Suprapubic skin (tissue), 4 donors: ENCODE data around the gene RCAN2. TPM values are rescaled to one million over a fixed set of nuclear protein-coding genes. Genes with fewer than 3 reads are reported as not detected.

Experiments used
- DNase-seq, 2 donors: peaks; one replicate each; pipeline ENCODE4 v3.0.0-alpha.2; 2019; ENCODE audit warnings: low spot score in 2 of 2
- H3K27ac ChIP-seq: fragments of 200-600 bp; sonication (generic); one replicate; pipeline ENCODE4 v1.5.1; 2019
- H3K27me3 ChIP-seq: fragments of 200-600 bp; sonication (generic); one replicate; pipeline ENCODE4 v1.5.1; 2019
- H3K36me3 ChIP-seq: fragments of 200-600 bp; sonication (generic); one replicate; pipeline ENCODE4 v1.5.1; 2019
- H3K4me1 ChIP-seq: fragments of 200-600 bp; sonication (generic); one replicate; pipeline ENCODE4 v1.5.1; 2019
- H3K4me3 ChIP-seq: fragments of 200-600 bp; sonication (generic); one replicate; pipeline ENCODE4 v1.5.1; 2019; ENCODE audit warnings: mild to moderate bottlenecking
- H3K9me3 ChIP-seq: fragments of 200-600 bp; sonication (generic); one replicate; pipeline ENCODE4 v1.5.1; 2019
- CTCF ChIP-seq, 2 donors: fragments of 200-600 bp in 1 of 2; fragments of 450-650 bp in 1 of 2; sonication (generic) in 1 of 2; IDR thresholded peaks; one replicate each; pipeline ENCODE4 v1.5.1; 2016 to 2019; ENCODE audit warnings: antibody characterized with exemption in 2 of 2, mild to moderate bottlenecking in 1 of 2, moderate library complexity in 1 of 2
- EP300 ChIP-seq: sonication (generic); formaldehyde crosslinking; IDR thresholded peaks from one replicate; pipeline ENCODE4 v1.6.1; 2017; ENCODE audit warnings: antibody characterized with exemption
- POLR2A ChIP-seq, 2 donors: fragments of 450-650 bp; IDR thresholded peaks; one replicate each; pipeline ENCODE4 v1.6.1; 2017; ENCODE audit warnings: antibody characterized with exemption in 2 of 2, mild to moderate bottlenecking in 2 of 2, moderate library complexity in 2 of 2
- POLR2AphosphoS5 ChIP-seq, 3 donors: sonication (generic); formaldehyde crosslinking; IDR thresholded peaks; one replicate each; pipeline ENCODE4 v1.6.1; 2017; ENCODE audit warnings: antibody characterized with exemption in 3 of 3
- WGBS: methylation state at CpG from one replicate; pipeline ENCODE4 v1.1.5; 2018; 5-methylcytosine and 5-hydroxymethylcytosine counted together
- total RNA-seq, 4 donors: library from RNA; depleted of rRNA; stranded (reverse); fragments of >200 nt; gene quantifications; one replicate each; pipeline ENCODE4 v1.1.0, GENCODE V29; 2016

Gene RCAN2
- total RNA-seq, 4 donors from 2014 or later = 6.7 to 15.3 (median 13.8) TPM

GRCh38 chr6:46215777-46216176, 275.5 kb downstream of the RCAN2 start:
- DNase-seq = no peak
- no peaks in the 10 kb centered on the region for H3K27me3 ChIP-seq
- H3K36me3 ChIP-seq = no peaks in the 10 kb centered on the region
- peaks cover 19% of the 10 kb centered on the region for H3K4me1 ChIP-seq
- TF ChIP-seq POLR2A (IDR thresholded peaks at IDR 0.05) = no peak
- H3K4me3 ChIP-seq = no peak overlapping the region
- WGBS = 79% methylated on average over 4 of the region's 4 CpGs
- H3K27ac ChIP-seq = no peak overlapping the region
- no peaks in the 10 kb centered on the region for H3K9me3 ChIP-seq

- no peak overlapping the region for H3K27ac ChIP-seq
- DNase-seq = no peak
- TF ChIP-seq EP300 = no peak
- no peak for TF ChIP-seq POLR2A (IDR thresholded peaks at IDR 0.05)
- no peak for TF ChIP-seq CTCF (IDR thresholded peaks at IDR 0.05)
- no peak for TF ChIP-seq POLR2AphosphoS5 (IDR thresholded peaks at IDR 0.05)
- peaks cover 19% of the 10 kb centered on the region for H3K4me1 ChIP-seq
- no peak overlapping the region for H3K4me3 ChIP-seq
- H3K9me3 ChIP-seq = no peaks in the 10 kb centered on the region
- H3K27me3 ChIP-seq = no peaks in the 10 kb centered on the region
- H3K36me3 ChIP-seq = no peaks in the 10 kb centered on the region
- 79% methylated on average over 6 of the region's 6 CpGs for WGBS
Measured at GRCh38 chr6:46215213-46215612, 276.0 kb downstream of the RCAN2 start.

GRCh38 chr6:46211917-46212316, 279.3 kb downstream of the RCAN2 start:
- no peak for DNase-seq
- Histone ChIP-seq H3K9me3 (no peaks in the 10 kb centered on the region), H3K27me3 (no peaks in the 10 kb centered on the region), H3K36me3 (no peaks in the 10 kb centered on the region), H3K27ac (no peak overlapping the region), H3K4me3 (no peak overlapping the region), H3K4me1 (peaks cover under 1% of the 10 kb centered on the region)
- TF ChIP-seq POLR2AphosphoS5 (IDR thresholded peaks at IDR 0.05) (no peak), POLR2A (IDR thresholded peaks at IDR 0.05) (no peak), EP300 (no peak)
- WGBS = 90% methylated on average over 1 of the region's 1 CpG

- Histone ChIP-seq H3K9me3 (no peaks in the 10 kb centered on the region), H3K27ac (no peak overlapping the region), H3K27me3 (no peaks in the 10 kb centered on the region), H3K4me1 (no peaks in the 10 kb centered on the region), H3K4me3 (no peak overlapping the region), H3K36me3 (no peaks in the 10 kb centered on the region)
- TF ChIP-seq POLR2A (IDR thresholded peaks at IDR 0.05) = no peak
- no peak for TF ChIP-seq CTCF (IDR thresholded peaks at IDR 0.05)
- TF ChIP-seq POLR2AphosphoS5 (IDR thresholded peaks at IDR 0.05) = no peak
- WGBS = 82% methylated on average over 5 of the region's 5 CpGs
- no peak for DNase-seq
Measured at GRCh38 chr6:46210294-46210693, 281.0 kb downstream of the RCAN2 start.

GRCh38 chr6:46208303-46208702, 282.9 kb downstream of the RCAN2 start:
- H3K27me3 ChIP-seq = no peaks in the 10 kb centered on the region
- no peak overlapping the region for H3K4me3 ChIP-seq
- H3K9me3 ChIP-seq = no peaks in the 10 kb centered on the region
- no peaks in the 10 kb centered on the region for H3K36me3 ChIP-seq
- no peaks in the 10 kb centered on the region for H3K4me1 ChIP-seq
- no peak overlapping the region for H3K27ac ChIP-seq
- no peak for DNase-seq
- no peak for TF ChIP-seq CTCF (IDR thresholded peaks at IDR 0.05)
- TF ChIP-seq POLR2A (IDR thresholded peaks at IDR 0.05) = no peak
- no peak for TF ChIP-seq EP300
- no peak for TF ChIP-seq POLR2AphosphoS5 (IDR thresholded peaks at IDR 0.05)

- no peaks in the 10 kb centered on the region for H3K27me3 ChIP-seq
- no peaks in the 10 kb centered on the region for H3K9me3 ChIP-seq
- DNase-seq = no peak
- H3K36me3 ChIP-seq = no peaks in the 10 kb centered on the region
- H3K27ac ChIP-seq = no peak overlapping the region
- H3K4me3 ChIP-seq = no peak overlapping the region
- no peaks in the 10 kb centered on the region for H3K4me1 ChIP-seq
- WGBS = 78% methylated on average over 3 of the region's 3 CpGs
- no peak for TF ChIP-seq EP300
- TF ChIP-seq POLR2A (IDR thresholded peaks at IDR 0.05) = no peak
- TF ChIP-seq POLR2AphosphoS5 (IDR thresholded peaks at IDR 0.05) = no peak
Measured at GRCh38 chr6:46207174-46207573, 284.1 kb downstream of the RCAN2 start.
